Caco-2 (cell line): ENCODE data around the gene SNIP1. TPM values are rescaled to one million over a fixed set of nuclear protein-coding genes. Genes with fewer than 3 reads are reported as not detected.

Experiments
- Bru-seq: library from RNA; stranded (reverse); fragments of 400-500 nt; gene quantifications from one replicate; lab custom pipeline; 2021; lab: Mats Ljungman, UMichigan
- BruChase-seq, 2 experiments: library from RNA; stranded (reverse); fragments of 400-500 nt; gene quantifications; one replicate each; lab custom pipeline; 2021; lab: Mats Ljungman, UMichigan
- BruUV-seq: library from RNA; stranded (reverse); fragments of 400-500 nt; replicated peaks from 2 replicates; lab custom pipeline; 2021; lab: Mats Ljungman, UMichigan
- CTCF ChIA-PET: fragments of 300-600 bp; sonication (Branson Sonifier 250); formaldehyde crosslinking; loops from one replicate; lab custom pipeline; 2022; ENCODE audit warnings: antibody characterized with exemption; lab: Charles Lee
- POLR2A ChIA-PET: fragments of 300-600 bp; sonication (Branson Sonifier 250); formaldehyde crosslinking; loops from one replicate; lab custom pipeline; 2022; ENCODE audit warnings: antibody characterized with exemption; lab: Charles Lee
- DNase-seq, 2 experiments: peaks; one replicate each; pipeline versions ENCODE4 v3.0.0 to v3.0.0-alpha.2; 2020 to 2022
- H3K27me3 ChIP-seq: replicated peaks from 2 replicates; pipeline ENCODE4 v1.6.0; 2011; ENCODE audit warnings: low read length; ENCODE audit not compliant: control insufficient read depth, insufficient read depth
- H3K36me3 ChIP-seq: 2 replicates; pipeline ENCODE4 v1.5.1; 2011; ENCODE audit warnings: low read length; ENCODE audit not compliant: control insufficient read depth, insufficient read depth
- H3K4me1 ChIP-seq: fragments of 250-450 bp; sonication (Bioruptor Pico); 2 replicates; pipeline ENCODE4 v1.5.1; 2020; ENCODE audit warnings: mild to moderate bottlenecking
- H3K4me3 ChIP-seq: 2 replicates; pipeline ENCODE4 v1.5.1; 2011; ENCODE audit warnings: low read depth, mild to moderate bottlenecking, control low read depth, low read length
- H3K9me3 ChIP-seq: fragments of 250-450 bp; sonication (Bioruptor Pico); 2 replicates; pipeline ENCODE4 v1.5.1; 2020; ENCODE audit warnings: mild to moderate bottlenecking, moderate library complexity
- H3K27ac Mint-ChIP-seq: one replicate; pipeline ENCODE4 v1.8.0; 2022; ENCODE audit warnings: mixed read lengths; ENCODE audit not compliant: unreplicated experiment
- H3K27me3 Mint-ChIP-seq: one replicate; pipeline ENCODE4 v1.8.0; 2022; ENCODE audit warnings: mixed read lengths; ENCODE audit not compliant: insufficient read depth, unreplicated experiment
- H3K36me3 Mint-ChIP-seq: one replicate; pipeline ENCODE4 v1.8.0; 2022; ENCODE audit warnings: mild to moderate bottlenecking, mixed read lengths; ENCODE audit not compliant: insufficient read depth, unreplicated experiment
- H3K4me1 Mint-ChIP-seq: one replicate; pipeline ENCODE4 v1.8.0; 2022; ENCODE audit warnings: low read depth, mixed read lengths; ENCODE audit not compliant: unreplicated experiment
- H3K4me3 Mint-ChIP-seq: one replicate; pipeline ENCODE4 v1.8.0; 2022; ENCODE audit warnings: mild to moderate bottlenecking, moderate library complexity, mixed read lengths; ENCODE audit not compliant: unreplicated experiment
- H3K9me3 Mint-ChIP-seq: one replicate; pipeline ENCODE4 v1.8.0; 2022; ENCODE audit warnings: mixed read lengths; ENCODE audit not compliant: unreplicated experiment
- intact Hi-C: fragments of 100-400 bp; cut with micrococcal nuclease; formaldehyde crosslinking; loops from one replicate; pipeline ENCODE4 v1.10.0; 2022; ENCODE audit not compliant: unreplicated experiment
- long read RNA-seq: library from polyadenylated mRNA; stranded (forward); transcript quantifications from one replicate; pipeline ENCODE4 v2.0.0, GENCODE V29; 2022
- total RNA-seq: library from RNA; stranded (reverse); gene quantifications from 2 replicates; pipeline ENCODE4 v1.2.3, GENCODE V29; 2022
- TF ChIP-seq, protein P1 (sequence below), 2 experiments: fragments of 200-600 bp in 1 of 2; IDR thresholded peaks; 1 replicate in 1 of 2; 2 replicates in 1 of 2; pipeline versions ENCODE4 v1.5.1 to v1.8.0; 2011 to 2022; ENCODE audit warnings: antibody characterized with exemption in 1 of 2, control low read depth in 1 of 2, inconsistent platforms in 1 of 2, low read depth in 1 of 2, low read length in 1 of 2, mild to moderate bottlenecking in 1 of 2, moderate library complexity in 1 of 2; ENCODE audit not compliant: insufficient read depth in 1 of 2, severe bottlenecking in 1 of 2, unreplicated experiment in 1 of 2

SNIP1 gene, protein sequence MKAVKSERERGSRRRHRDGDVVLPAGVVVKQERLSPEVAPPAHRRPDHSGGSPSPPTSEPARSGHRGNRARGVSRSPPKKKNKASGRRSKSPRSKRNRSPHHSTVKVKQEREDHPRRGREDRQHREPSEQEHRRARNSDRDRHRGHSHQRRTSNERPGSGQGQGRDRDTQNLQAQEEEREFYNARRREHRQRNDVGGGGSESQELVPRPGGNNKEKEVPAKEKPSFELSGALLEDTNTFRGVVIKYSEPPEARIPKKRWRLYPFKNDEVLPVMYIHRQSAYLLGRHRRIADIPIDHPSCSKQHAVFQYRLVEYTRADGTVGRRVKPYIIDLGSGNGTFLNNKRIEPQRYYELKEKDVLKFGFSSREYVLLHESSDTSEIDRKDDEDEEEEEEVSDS
- total RNA-seq (13.7 and 14.6 TPM in 2 replicates), Bru-seq, nascent RNA (percentile 80 among the genes with signal in this experiment), BruChase-seq, experiment 1, labeled RNA remaining after a 2-hour chase (percentile 82 among the genes with signal in this experiment), BruChase-seq, experiment 2, labeled RNA remaining after a 6-hour chase (percentile 72 among the genes with signal in this experiment)
- long read RNA-seq, partial matches to known transcripts = 0 of 1 reads
- long read RNA-seq, other reads (novel, unspliced or antisense) = 1 of 1 reads

DNA sequence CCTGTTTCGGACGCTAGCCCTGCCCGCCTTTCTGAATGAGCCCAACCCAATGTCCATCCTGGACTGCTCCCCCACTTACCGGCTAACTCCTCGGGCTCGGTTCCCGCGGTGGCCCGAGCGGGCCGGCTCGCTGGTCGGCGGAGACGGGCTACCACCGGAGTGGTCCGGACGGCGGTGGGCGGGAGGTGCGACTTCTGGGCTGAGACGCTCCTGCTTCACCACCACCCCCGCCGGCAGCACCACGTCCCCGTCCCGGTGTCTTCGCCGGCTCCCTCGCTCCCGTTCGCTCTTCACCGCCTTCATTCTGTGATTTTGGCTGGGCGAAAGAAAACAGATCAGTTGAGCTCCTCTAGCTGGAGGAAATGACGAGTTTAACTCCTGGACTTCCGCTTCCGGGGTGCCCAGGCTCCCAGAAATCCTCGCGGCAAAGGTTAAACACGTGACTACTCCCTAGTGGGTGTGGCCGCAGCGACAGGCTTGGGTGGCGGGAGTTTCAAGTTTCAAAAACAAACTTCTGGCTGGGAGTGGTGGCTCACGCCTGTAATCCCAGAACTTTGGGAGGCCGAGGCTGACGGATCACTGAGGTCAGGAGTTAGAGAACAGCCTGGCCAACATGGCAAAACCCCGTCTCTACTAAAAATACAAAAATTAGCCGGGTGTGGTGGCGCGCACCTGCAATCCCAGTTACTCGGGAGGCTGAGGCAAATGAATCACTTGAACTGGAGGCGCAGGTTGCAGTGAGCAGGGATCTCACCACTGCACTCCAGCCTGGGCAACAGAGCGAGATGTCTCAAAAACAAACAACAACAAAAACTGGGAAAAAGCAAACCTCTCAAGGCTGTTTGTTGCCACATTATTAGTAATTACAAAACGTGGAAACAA is at the start of gene SNIP1:
Gene SNIP1, minus strand, starts transcription at position 367 of the 882 bp plus-strand sequence. Its CDS starts 64 bp downstream, at position 303.
- Histone ChIP-seq H3K27me3 (no peaks in the 10 kb centered on the region), H3K4me1 (0 out of 2 replicates have a peak, but pooled peaks cover 4% of the 10 kb centered on the region), H3K4me3 (peak within 1 kb of the TSS; percentile 90), H3K9me3 (no peaks in the 10 kb centered on the region), H3K36me3 (no peaks in the 10 kb centered on the region)
- Mint-ChIP-seq H3K27ac (peak within 1 kb of the TSS; percentile 94), H3K4me1 (peaks cover 9% of the 10 kb centered on the region), H3K27me3 (no peaks in the 10 kb centered on the region), H3K4me3 (peak within 1 kb of the TSS; percentile 95), H3K9me3 (no peaks in the 10 kb centered on the region), H3K36me3 (peaks cover 28% of the 10 kb centered on the region)
- intact Hi-C loops = no loop called here
- ChIA-PET CTCF (interaction anchor here (1.0 kb wide), 1 partner anchor 49 kb away, joined by 5 read pairs; no protein-coding TSS in a partner anchor), POLR2A (interaction anchor here (0.6 to 1.1 kb wide), 2 partner anchors 40 to 136 kb away, joined by 3 to 4 read pairs; partner anchors contain the start of gene MEAF6)
- TF ChIP-seq, protein P1, sequence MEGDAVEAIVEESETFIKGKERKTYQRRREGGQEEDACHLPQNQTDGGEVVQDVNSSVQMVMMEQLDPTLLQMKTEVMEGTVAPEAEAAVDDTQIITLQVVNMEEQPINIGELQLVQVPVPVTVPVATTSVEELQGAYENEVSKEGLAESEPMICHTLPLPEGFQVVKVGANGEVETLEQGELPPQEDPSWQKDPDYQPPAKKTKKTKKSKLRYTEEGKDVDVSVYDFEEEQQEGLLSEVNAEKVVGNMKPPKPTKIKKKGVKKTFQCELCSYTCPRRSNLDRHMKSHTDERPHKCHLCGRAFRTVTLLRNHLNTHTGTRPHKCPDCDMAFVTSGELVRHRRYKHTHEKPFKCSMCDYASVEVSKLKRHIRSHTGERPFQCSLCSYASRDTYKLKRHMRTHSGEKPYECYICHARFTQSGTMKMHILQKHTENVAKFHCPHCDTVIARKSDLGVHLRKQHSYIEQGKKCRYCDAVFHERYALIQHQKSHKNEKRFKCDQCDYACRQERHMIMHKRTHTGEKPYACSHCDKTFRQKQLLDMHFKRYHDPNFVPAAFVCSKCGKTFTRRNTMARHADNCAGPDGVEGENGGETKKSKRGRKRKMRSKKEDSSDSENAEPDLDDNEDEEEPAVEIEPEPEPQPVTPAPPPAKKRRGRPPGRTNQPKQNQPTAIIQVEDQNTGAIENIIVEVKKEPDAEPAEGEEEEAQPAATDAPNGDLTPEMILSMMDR (IDR thresholded peaks at IDR 0.05; ENCODE audit: insufficient read depth in 1 of 2, low read depth in 1 of 2, low read length in 1 of 2, severe bottlenecking in 1 of 2, unreplicated experiment in 1 of 2) = no peak
- peak; percentile 86 to 87 for DNase-seq
- BruUV-seq = no TSS peak

DNA sequence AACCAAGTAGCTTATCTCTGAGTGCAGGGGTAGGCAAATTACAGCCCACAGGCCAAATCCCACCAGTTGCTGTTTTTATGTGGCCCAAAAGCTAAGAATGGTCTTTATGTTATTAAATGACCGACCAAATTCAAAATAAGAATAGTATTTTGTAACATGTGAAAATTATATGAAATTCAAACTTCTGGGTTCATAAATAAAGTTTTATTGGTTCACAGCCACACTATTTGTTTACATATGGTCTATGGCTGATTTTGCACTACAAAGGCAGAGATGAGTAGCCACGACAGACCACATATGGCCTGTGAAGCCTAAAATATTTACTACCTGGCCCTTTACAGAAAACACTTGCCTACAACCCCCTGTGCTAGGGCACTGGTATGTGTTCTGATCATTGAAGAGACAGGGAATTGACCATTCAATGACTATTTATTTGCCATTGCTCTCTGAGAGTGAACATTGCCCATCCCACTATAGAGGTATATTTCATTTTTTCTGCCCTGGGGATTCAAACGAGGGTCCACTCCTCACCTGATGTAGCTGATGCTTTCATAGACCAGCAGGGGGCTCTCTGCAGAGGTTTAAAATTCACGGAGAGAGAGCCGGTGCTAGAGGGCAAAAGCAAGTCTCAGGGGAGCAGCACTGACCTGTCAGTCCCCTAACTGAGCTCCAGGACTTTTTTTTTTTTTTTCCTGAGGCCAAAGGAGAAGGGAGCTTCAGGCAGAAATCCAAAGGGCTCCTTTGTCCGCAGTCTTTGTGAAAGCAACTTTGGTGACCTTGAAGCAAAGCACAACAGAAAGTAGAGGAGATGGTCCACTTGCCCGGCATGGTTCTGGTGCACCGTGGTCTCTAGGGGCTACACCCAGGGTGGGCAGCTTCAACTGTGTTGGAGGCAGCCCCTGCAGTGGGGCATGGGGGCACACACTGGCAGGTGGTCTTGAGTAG is 48.9 kb upstream of the SNIP1 start:
- Mint-ChIP-seq H3K4me1 (peaks cover 6% of the 10 kb centered on the region), H3K27ac (no peak overlapping the region), H3K4me3 (no peak overlapping the region), H3K27me3 (no peaks in the 10 kb centered on the region), H3K36me3 (no peaks in the 10 kb centered on the region), H3K9me3 (no peaks in the 10 kb centered on the region)
- Histone ChIP-seq H3K36me3 (no peaks in the 10 kb centered on the region), H3K4me1 (no peaks in the 10 kb centered on the region), H3K4me3 (no peak overlapping the region), H3K9me3 (no peaks in the 10 kb centered on the region), H3K27me3 (no peaks in the 10 kb centered on the region)
- DNase-seq = peak; percentile 46 to 50
- intact Hi-C loops = loop anchor here (1.0 kb wide), 1 partner anchor 79 kb away; no protein-coding TSS in a partner anchor
- TF ChIP-seq, protein P1 (IDR thresholded peaks at IDR 0.05; ENCODE audit: insufficient read depth in 1 of 2, low read depth in 1 of 2, low read length in 1 of 2, severe bottlenecking in 1 of 2, unreplicated experiment in 1 of 2) = peak; percentile 52 to 74
- ChIA-PET POLR2A (no interaction called here), CTCF (interaction anchor here (0.7 to 2.4 kb wide), 10 partner anchors 9 to 325 kb away, joined by 3 to 9 read pairs (median 4); partner anchors contain the start of genes MTF1 and SNIP1)
- no TSS peak for BruUV-seq
